Urinary bladder (tissue), 4 donors: ENCODE results near the gene MCTP1. TPM values are rescaled to one million over a fixed set of nuclear protein-coding genes. Genes with fewer than 3 reads are reported as not detected.

ENCODE experiments used
- DNase-seq: peaks from one replicate; pipeline ENCODE4 v3.0.0-alpha.2; 2015; ENCODE audit errors: extremely low spot score
- H3K27ac ChIP-seq: one replicate; pipeline ENCODE4 v1.5.1; 2013; ENCODE audit warnings: low read depth, mild to moderate bottlenecking, moderate library complexity
- H3K36me3 ChIP-seq: one replicate; pipeline ENCODE4 v1.6.1; 2013; ENCODE audit warnings: mild to moderate bottlenecking, moderate library complexity; ENCODE audit not compliant: insufficient read depth
- H3K4me1 ChIP-seq: one replicate; pipeline ENCODE4 v1.6.1; 2013; ENCODE audit warnings: mild to moderate bottlenecking, moderate library complexity; ENCODE audit not compliant: insufficient read depth
- H3K4me3 ChIP-seq: one replicate; pipeline ENCODE4 v1.5.1; 2013; ENCODE audit warnings: low read depth, low read length
- WGBS: extraction: QIAGEN DNeasy Blood & Tissue Kit; methylation state at CpG from one replicate; pipeline ENCODE4 v1.1.7; 2013; 5-methylcytosine and 5-hydroxymethylcytosine counted together
- polyA plus RNA-seq: library from polyadenylated mRNA; stranded (reverse); fragments of 200-250 nt; gene quantifications from one replicate; pipeline ENCODE4 v1.2.3, GENCODE V29; 2013
- total RNA-seq: library from RNA; depleted of rRNA; stranded (reverse); fragments of >200 nt; gene quantifications from one replicate; pipeline ENCODE4 v1.2.3, GENCODE V29; 2014
- donor health status: healthy with polysubstance abuse.
- donor health status: healthy.

Gene MCTP1
- total and polyA plus RNA-seq, 2 donors, result 10.5 to 45.7 TPM

- DNase-seq, result no peak
- H3K27ac ChIP-seq, result no peak overlapping the region
- 90% methylated on average over 1 of the region's 1 CpG for WGBS
- no peaks in the 10 kb centered on the region for H3K4me1 ChIP-seq
- H3K36me3 ChIP-seq, result no peaks in the 10 kb centered on the region
- no peak overlapping the region for H3K4me3 ChIP-seq
Measured at GRCh38 chr5:95032801-95033200, 252.1 kb downstream of the MCTP1 start.

- WGBS, result 87% methylated on average over 9 of the region's 9 CpGs
- no peak for DNase-seq
- Histone ChIP-seq H3K36me3 (no peaks in the 10 kb centered on the region), H3K4me1 (no peaks in the 10 kb centered on the region), H3K27ac (no peak overlapping the region), H3K4me3 (no peak overlapping the region)
Measured at GRCh38 chr5:95029569-95030366, 255.1 kb downstream of the MCTP1 start.

GRCh38 chr5:95027775-95028174 lies 257.1 kb downstream of the MCTP1 start:
- Histone ChIP-seq H3K36me3 (no peaks in the 10 kb centered on the region), H3K4me1 (no peaks in the 10 kb centered on the region), H3K27ac (no peak overlapping the region), H3K4me3 (no peak overlapping the region)
- WGBS, result 41% methylated on average over 3 of the region's 3 CpGs
- no peak for DNase-seq

GRCh38 chr5:95027151-95027721 lies 257.7 kb downstream of the MCTP1 start:
- Histone ChIP-seq H3K36me3 (no peaks in the 10 kb centered on the region), H3K4me3 (no peak overlapping the region), H3K4me1 (no peaks in the 10 kb centered on the region), H3K27ac (no peak overlapping the region)
- no peak for DNase-seq
- WGBS, result 67% methylated on average over 5 of the region's 5 CpGs

GRCh38 chr5:95026718-95027117 lies 258.2 kb downstream of the MCTP1 start:
- no peaks in the 10 kb centered on the region for H3K36me3 ChIP-seq
- whole genome bisulfite sequencing, result 86% methylated on average over 2 of the region's 2 CpGs
- DNase-seq, result no peak
- H3K4me3 ChIP-seq, result no peak overlapping the region
- H3K4me1 ChIP-seq, result no peaks in the 10 kb centered on the region
- no peak overlapping the region for H3K27ac ChIP-seq

GRCh38 chr5:95022967-95023695 lies 261.8 kb downstream of the MCTP1 start:
- 85% methylated on average over 5 of the region's 5 CpGs for WGBS
- H3K27ac ChIP-seq, result no peak overlapping the region
- H3K4me1 ChIP-seq, result no peaks in the 10 kb centered on the region
- no peaks in the 10 kb centered on the region for H3K36me3 ChIP-seq
- H3K4me3 ChIP-seq, result no peak overlapping the region
- DNase-seq, result no peak

GRCh38 chr5:95020345-95020744 lies 264.5 kb downstream of the MCTP1 start:
- Histone ChIP-seq H3K4me1 (no peaks in the 10 kb centered on the region), H3K27ac (no peak overlapping the region), H3K4me3 (no peak overlapping the region), H3K36me3 (no peaks in the 10 kb centered on the region)
- no peak for DNase-seq
- WGBS, result 0% methylated on average over 1 of the region's 1 CpG

GRCh38 chr5:95018946-95019345 lies 265.9 kb downstream of the MCTP1 start:
- no peaks in the 10 kb centered on the region for H3K4me1 ChIP-seq
- H3K27ac ChIP-seq, result no peak overlapping the region
- no peak for DNase-seq
- no peaks in the 10 kb centered on the region for H3K36me3 ChIP-seq
- 73% methylated on average over 2 of the region's 2 CpGs for WGBS
- H3K4me3 ChIP-seq, result no peak overlapping the region

- H3K4me3 ChIP-seq, result no peak overlapping the region
- H3K36me3 ChIP-seq, result no peaks in the 10 kb centered on the region
- no peaks in the 10 kb centered on the region for H3K4me1 ChIP-seq
- H3K27ac ChIP-seq, result no peak overlapping the region
- DNase-seq, result no peak
- 87% methylated on average over 1 of the region's 1 CpG for WGBS
Measured at GRCh38 chr5:95018511-95018910, 266.4 kb downstream of the MCTP1 start.

- 89% methylated on average over 2 of the region's 2 CpGs for WGBS
- Histone ChIP-seq H3K36me3 (no peaks in the 10 kb centered on the region), H3K27ac (no peak overlapping the region)
Measured at GRCh38 chr5:95009812-95010211, 275.1 kb downstream of the MCTP1 start.

GRCh38 chr5:95007921-95008597 lies 276.8 kb downstream of the MCTP1 start:
- WGBS, result 79% methylated on average over 4 of the region's 4 CpGs
- no peak overlapping the region for H3K4me3 ChIP-seq
- no peaks in the 10 kb centered on the region for H3K36me3 ChIP-seq
- H3K27ac ChIP-seq, result no peak overlapping the region
- H3K4me1 ChIP-seq, result no peaks in the 10 kb centered on the region
- DNase-seq, result no peak

More at GRCh38 chr5:95009812-95010211, 275.1 kb downstream of the MCTP1 start:
- no peak overlapping the region for H3K4me3 ChIP-seq
- no peaks in the 10 kb centered on the region for H3K4me1 ChIP-seq
- no peak for DNase-seq

- Histone ChIP-seq H3K27ac (no peak overlapping the region), H3K4me1 (no peaks in the 10 kb centered on the region), H3K4me3 (no peak overlapping the region), H3K36me3 (no peaks in the 10 kb centered on the region)
- DNase-seq, result no peak
- 96% methylated on average over 1 of the region's 1 CpG for WGBS
Measured at GRCh38 chr5:95005811-95006210, 279.1 kb downstream of the MCTP1 start.

GRCh38 chr5:94998670-94999069 lies 286.2 kb downstream of the MCTP1 start:
- Histone ChIP-seq H3K36me3 (no peaks in the 10 kb centered on the region), H3K4me1 (no peaks in the 10 kb centered on the region), H3K27ac (no peak overlapping the region), H3K4me3 (no peak overlapping the region)
- 41% methylated on average over 7 of the region's 7 CpGs for WGBS
- no peak for DNase-seq
